GM12878 (cell line): ENCODE data around the gene TRIM40. TPM values are rescaled to one million over a fixed set of nuclear protein-coding genes. Genes with fewer than 3 reads are reported as not detected.

ENCODE experiments used
- ATAC-seq: fragments of 200-7000 bp; cut with Tn5 transposase; 3 replicates; pipeline ENCODE4 v1.9.1; 2020; ENCODE audit warnings: mild to moderate bottlenecking, moderate library complexity
- BruUV-seq: library from RNA; stranded (reverse); fragments of 400-500 nt; replicated peaks from 2 replicates; lab custom pipeline; 2021; lab: Mats Ljungman, UMichigan
- CTCF ChIA-PET: fragments of 300-600 bp; sonication (Branson Sonifier 250); formaldehyde crosslinking; extraction: SDS; loops from one replicate; lab custom pipeline; 2021; ENCODE audit warnings: inconsistent platforms; lab: Yijun Ruan, JAX
- POLR2A ChIA-PET: fragments of 350-600 bp; formaldehyde crosslinking; extraction: SDS; loops from one replicate; lab custom pipeline; 2021; ENCODE audit warnings: inconsistent platforms; lab: Charles Lee
- RAD21 ChIA-PET: fragments of 300-600 bp; sonication (Branson Sonifier 250); formaldehyde crosslinking; loops from one replicate; lab custom pipeline; 2023; ENCODE audit warnings: antibody characterized with exemption; ENCODE audit not compliant: unreplicated experiment; lab: Charles Lee
- SMC1A ChIA-PET: fragments of 300-600 bp; sonication (Branson Sonifier 250); formaldehyde crosslinking; loops from one replicate; lab custom pipeline; 2023; ENCODE audit not compliant: unreplicated experiment, uncharacterized antibody; lab: Charles Lee
- DNase-seq: peaks from one replicate; pipeline ENCODE4 v3.0.0-alpha.2; 2011; ENCODE audit warnings: low read depth, low spot score
- FAIRE-seq: peaks from 3 replicates; lab custom pipeline; 2011; peaks lifted over from hg19 to GRCh38; lab: Jason Lieb, UNC
- H2AFZ ChIP-seq: 2 replicates; pipeline ENCODE4 v1.6.0; 2011; ENCODE audit warnings: low read depth, low read length, control low read depth; ENCODE audit not compliant: control insufficient read depth
- H3K27ac ChIP-seq: 2 replicates; pipeline ENCODE4 v1.5.1; 2011; ENCODE audit warnings: control low read depth; ENCODE audit not compliant: control insufficient read depth, insufficient read depth
- H3K27me3 ChIP-seq, 2 experiments: replicated peaks in 1 of 2; 2 replicates each; pipeline versions ENCODE4 v1.6.0 to v1.6.1; 2011; ENCODE audit warnings: low read length in 1 of 2; ENCODE audit not compliant: control insufficient read depth in 2 of 2, insufficient read depth in 2 of 2
- H3K36me3 ChIP-seq, 2 experiments: 2 replicates each; pipeline ENCODE4 v1.5.1; 2011; ENCODE audit warnings: low read length in 1 of 2; ENCODE audit not compliant: control insufficient read depth in 2 of 2, insufficient read depth in 2 of 2
- H3K4me1 ChIP-seq: 2 replicates; pipeline ENCODE4 v1.6.1; 2011; ENCODE audit warnings: mild to moderate bottlenecking, low read length, moderate library complexity, mixed read lengths; ENCODE audit not compliant: control insufficient read depth, insufficient read depth
- H3K4me2 ChIP-seq: 2 replicates; pipeline ENCODE4 v1.6.0; 2011; ENCODE audit warnings: control low read depth; ENCODE audit not compliant: control insufficient read depth, insufficient read depth
- H3K4me3 ChIP-seq: fragments of 200-600 bp; sonication (generic); 2 replicates; pipeline ENCODE4 v1.5.1; 2016
- H3K79me2 ChIP-seq: 2 replicates; pipeline ENCODE4 v1.6.0; 2011; ENCODE audit warnings: low read length; ENCODE audit not compliant: control insufficient read depth, insufficient read depth
- H3K9ac ChIP-seq: 2 replicates; pipeline ENCODE4 v1.8.0; 2011; ENCODE audit warnings: low read length, control low read depth, mixed read lengths; ENCODE audit not compliant: control insufficient read depth, insufficient read depth
- H3K9me3 ChIP-seq: replicated peaks from 3 replicates; pipeline ENCODE4 v1.5.1; 2011; ENCODE audit warnings: mild to moderate bottlenecking, low read length; ENCODE audit not compliant: control insufficient read depth, insufficient read depth
- H4K20me1 ChIP-seq: 2 replicates; pipeline ENCODE4 v1.6.0; 2011; ENCODE audit not compliant: control insufficient read depth, insufficient read depth
- DPF2 ChIP-seq: fragments of 450-650 bp; IDR thresholded peaks from 2 replicates; pipeline ENCODE4 v1.6.1; 2017; ENCODE audit warnings: mild to moderate bottlenecking
- IKZF2 ChIP-seq, 2 experiments: fragments of 450-650 bp; IDR thresholded peaks; 2 replicates each; pipeline ENCODE4 v1.6.1; 2017; ENCODE audit warnings: mild to moderate bottlenecking in 2 of 2, moderate library complexity in 2 of 2
- NFXL1 ChIP-seq: fragments of 450-650 bp; IDR thresholded peaks from 2 replicates; pipeline ENCODE4 v1.6.1; 2017; ENCODE audit warnings: antibody characterized with exemption, mild to moderate bottlenecking, borderline replicate concordance
- WGBS: methylation state at CpG from one replicate; pipeline ENCODE4 v1.1.6; 2016; ENCODE audit warnings: low lambda C conversion rate; ENCODE audit not compliant: insufficient replicate concordance, insufficient coverage; ENCODE audit errors: missing lambda C conversion rate; 5-methylcytosine and 5-hydroxymethylcytosine counted together
- in situ Hi-C: fragments of 300-500 bp; cut with MboI; formaldehyde crosslinking; loops from 9 replicates; pipeline ENCODE4 v1.14.3; 2018; ENCODE audit warnings: mixed read lengths
- intact Hi-C: fragments of 100-400 bp; cut with micrococcal nuclease; formaldehyde crosslinking; loops from one replicate; pipeline ENCODE4 v1.14.2; 2022; ENCODE audit not compliant: unreplicated experiment
- polyA plus RNA-seq, 11 experiments: library from polyadenylated mRNA; depleted of rRNA in 4 of 11; unstranded in 6 of 11; stranded (reverse) in 5 of 11; fragments of >200 nt; fragmentation: Nextera tagmentation in 4 of 11; fragmentation: Illumina TruSeq in 1 of 11; extraction: Ambion mirVana in 4 of 11; extraction: Trizol in 1 of 11; gene quantifications; 1 replicate in 1 of 11; 2 replicates in 10 of 11; pipeline versions ENCODE4 v1.2.1 to v1.2.3, GENCODE V29; 2011 to 2016; ENCODE audit warnings: inconsistent platforms in 2 of 11, missing spikeins in 2 of 11, low read depth in 1 of 11
- total RNA-seq, 4 experiments: library from RNA; depleted of rRNA in 3 of 4; stranded (reverse); fragments of >200 nt in 3 of 4; fragmentation: Illumina TruSeq in 1 of 4; extraction: Trizol in 1 of 4; gene quantifications; 2 replicates each; pipeline versions ENCODE4 v1.2.1 to v1.2.3, GENCODE V29; 2013 to 2021
- TF ChIP-seq, protein P1 (sequence below): fragments of 150-350 bp; IDR thresholded peaks from 2 replicates; pipeline ENCODE4 v1.6.1; 2016; ENCODE audit warnings: low read depth, low read length

TRIM40 gene
- total and polyA plus RNA-seq, 10 of the 15 experiments (the other 5 are each of a cell fraction or from before 2014, with no cell fraction given) = not detected

DNA sequence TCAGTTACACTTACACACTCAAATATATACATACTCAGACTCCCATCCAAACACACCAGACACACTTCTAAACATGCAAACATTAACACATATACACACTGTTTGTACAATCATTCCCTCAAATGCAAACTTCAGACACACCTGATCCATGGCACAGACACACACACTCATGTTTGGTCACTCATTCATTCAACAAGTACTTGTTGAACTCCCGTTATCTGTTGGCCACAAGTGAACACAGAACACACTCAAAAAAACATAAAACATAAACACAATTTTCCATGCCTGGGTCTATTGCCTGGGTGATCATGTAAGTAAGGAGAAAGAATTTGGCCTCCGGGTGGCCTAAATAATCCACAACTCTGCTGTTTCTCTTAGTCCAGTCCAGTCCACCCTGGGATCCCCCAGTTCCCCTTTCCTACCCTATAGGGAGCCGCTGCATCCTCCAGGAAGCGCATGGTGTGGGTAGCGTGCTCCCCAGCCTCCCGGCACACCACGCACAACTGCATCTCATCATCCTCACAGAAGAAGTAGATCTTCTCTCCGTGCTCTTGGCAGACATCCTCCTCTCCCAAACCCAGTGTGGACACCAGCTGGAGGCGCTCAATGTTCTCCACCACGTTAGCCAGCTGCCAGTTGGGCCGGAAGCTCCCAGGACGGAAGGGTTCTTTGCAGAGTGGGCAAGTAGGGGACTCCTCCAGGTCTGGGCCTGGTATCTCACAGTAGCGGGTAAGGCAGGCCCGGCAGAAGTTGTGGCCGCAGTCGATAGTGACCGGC, 24.3 kb downstream of the TRIM40 start:
- POLR2A ChIA-PET = no interaction called here
- Histone ChIP-seq H3K4me2 (no peak overlapping the region), H3K4me1 (peaks cover 4% of the 10 kb centered on the region; the same call in 1 of the 2 replicates)
- no peak for TF ChIP-seq IKZF2 (IDR thresholded peaks at IDR 0.05)
- TF ChIP-seq NFXL1 = no peak
- TF ChIP-seq DPF2 = no peak
- TF ChIP-seq, protein P1, sequence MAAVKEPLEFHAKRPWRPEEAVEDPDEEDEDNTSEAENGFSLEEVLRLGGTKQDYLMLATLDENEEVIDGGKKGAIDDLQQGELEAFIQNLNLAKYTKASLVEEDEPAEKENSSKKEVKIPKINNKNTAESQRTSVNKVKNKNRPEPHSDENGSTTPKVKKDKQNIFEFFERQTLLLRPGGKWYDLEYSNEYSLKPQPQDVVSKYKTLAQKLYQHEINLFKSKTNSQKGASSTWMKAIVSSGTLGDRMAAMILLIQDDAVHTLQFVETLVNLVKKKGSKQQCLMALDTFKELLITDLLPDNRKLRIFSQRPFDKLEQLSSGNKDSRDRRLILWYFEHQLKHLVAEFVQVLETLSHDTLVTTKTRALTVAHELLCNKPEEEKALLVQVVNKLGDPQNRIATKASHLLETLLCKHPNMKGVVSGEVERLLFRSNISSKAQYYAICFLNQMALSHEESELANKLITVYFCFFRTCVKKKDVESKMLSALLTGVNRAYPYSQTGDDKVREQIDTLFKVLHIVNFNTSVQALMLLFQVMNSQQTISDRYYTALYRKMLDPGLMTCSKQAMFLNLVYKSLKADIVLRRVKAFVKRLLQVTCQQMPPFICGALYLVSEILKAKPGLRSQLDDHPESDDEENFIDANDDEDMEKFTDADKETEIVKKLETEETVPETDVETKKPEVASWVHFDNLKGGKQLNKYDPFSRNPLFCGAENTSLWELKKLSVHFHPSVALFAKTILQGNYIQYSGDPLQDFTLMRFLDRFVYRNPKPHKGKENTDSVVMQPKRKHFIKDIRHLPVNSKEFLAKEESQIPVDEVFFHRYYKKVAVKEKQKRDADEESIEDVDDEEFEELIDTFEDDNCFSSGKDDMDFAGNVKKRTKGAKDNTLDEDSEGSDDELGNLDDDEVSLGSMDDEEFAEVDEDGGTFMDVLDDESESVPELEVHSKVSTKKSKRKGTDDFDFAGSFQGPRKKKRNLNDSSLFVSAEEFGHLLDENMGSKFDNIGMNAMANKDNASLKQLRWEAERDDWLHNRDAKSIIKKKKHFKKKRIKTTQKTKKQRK = no peak
- TF ChIP-seq, all 136 proteins: peak for 0
- Histone ChIP-seq H4K20me1 (no peaks in the 10 kb centered on the region), H3K79me2 (no peaks in the 10 kb centered on the region), H3K27ac (no peak overlapping the region), H2AFZ (no peak overlapping the region), H3K27me3 (peaks cover 2% of the 10 kb centered on the region in 2 experiments; a peak in 3 of 4 replicates), H3K9ac (no peak overlapping the region), H3K4me3 (no peak overlapping the region), H3K36me3 (no peaks in the 10 kb centered on the region), H3K9me3 (no peaks in the 10 kb centered on the region)
- DNase-seq (no peak), FAIRE-seq (no peak), ATAC-seq (no peak)
- CTCF ChIA-PET = no interaction called here
- RAD21 ChIA-PET = no interaction called here
- no TSS peak for BruUV-seq
- WGBS = 58% methylated on average over 17 of the region's 17 CpGs
- SMC1A ChIA-PET = interaction anchor here (1.3 to 1.8 kb wide), 2 partner anchors 10 to 57 kb away, joined by 3 to 9 read pairs; no protein-coding TSS in a partner anchor
- intact Hi-C loops = no loop called here
- in situ Hi-C loops = no loop called here
